Measurements from ENCODE around the gene SLC25A13. TPM values are rescaled to one million over a fixed set of nuclear protein-coding genes. Genes with fewer than 3 reads are reported as not detected.
"Not testable (repeated sequence)": the region's sequence is repeated elsewhere in the genome, so short reads cannot be mapped to it uniquely, and the experiment has no call there.

The SLC25A13 gene, protein sequence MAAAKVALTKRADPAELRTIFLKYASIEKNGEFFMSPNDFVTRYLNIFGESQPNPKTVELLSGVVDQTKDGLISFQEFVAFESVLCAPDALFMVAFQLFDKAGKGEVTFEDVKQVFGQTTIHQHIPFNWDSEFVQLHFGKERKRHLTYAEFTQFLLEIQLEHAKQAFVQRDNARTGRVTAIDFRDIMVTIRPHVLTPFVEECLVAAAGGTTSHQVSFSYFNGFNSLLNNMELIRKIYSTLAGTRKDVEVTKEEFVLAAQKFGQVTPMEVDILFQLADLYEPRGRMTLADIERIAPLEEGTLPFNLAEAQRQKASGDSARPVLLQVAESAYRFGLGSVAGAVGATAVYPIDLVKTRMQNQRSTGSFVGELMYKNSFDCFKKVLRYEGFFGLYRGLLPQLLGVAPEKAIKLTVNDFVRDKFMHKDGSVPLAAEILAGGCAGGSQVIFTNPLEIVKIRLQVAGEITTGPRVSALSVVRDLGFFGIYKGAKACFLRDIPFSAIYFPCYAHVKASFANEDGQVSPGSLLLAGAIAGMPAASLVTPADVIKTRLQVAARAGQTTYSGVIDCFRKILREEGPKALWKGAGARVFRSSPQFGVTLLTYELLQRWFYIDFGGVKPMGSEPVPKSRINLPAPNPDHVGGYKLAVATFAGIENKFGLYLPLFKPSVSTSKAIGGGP
- 25.3 TPM for total RNA-seq

GRCh38 chr7:96321658-96322372 is at the start of gene SLC25A13:
Gene SLC25A13 (minus strand): TSS chr7:96322098. CDS start chr7:96321956, 142 bp downstream.
- TF ChIP-seq POLR2AphosphoS5 (IDR thresholded peaks at IDR 0.05; ENCODE audit: insufficient read depth in 1 of 2, low read depth in 1 of 2) (peak; percentile 41 to 71), POLR2A (IDR thresholded peaks at IDR 0.05) (peak in 1 of 2 donors; percentile 54)
- TF ChIP-seq, protein P1, sequence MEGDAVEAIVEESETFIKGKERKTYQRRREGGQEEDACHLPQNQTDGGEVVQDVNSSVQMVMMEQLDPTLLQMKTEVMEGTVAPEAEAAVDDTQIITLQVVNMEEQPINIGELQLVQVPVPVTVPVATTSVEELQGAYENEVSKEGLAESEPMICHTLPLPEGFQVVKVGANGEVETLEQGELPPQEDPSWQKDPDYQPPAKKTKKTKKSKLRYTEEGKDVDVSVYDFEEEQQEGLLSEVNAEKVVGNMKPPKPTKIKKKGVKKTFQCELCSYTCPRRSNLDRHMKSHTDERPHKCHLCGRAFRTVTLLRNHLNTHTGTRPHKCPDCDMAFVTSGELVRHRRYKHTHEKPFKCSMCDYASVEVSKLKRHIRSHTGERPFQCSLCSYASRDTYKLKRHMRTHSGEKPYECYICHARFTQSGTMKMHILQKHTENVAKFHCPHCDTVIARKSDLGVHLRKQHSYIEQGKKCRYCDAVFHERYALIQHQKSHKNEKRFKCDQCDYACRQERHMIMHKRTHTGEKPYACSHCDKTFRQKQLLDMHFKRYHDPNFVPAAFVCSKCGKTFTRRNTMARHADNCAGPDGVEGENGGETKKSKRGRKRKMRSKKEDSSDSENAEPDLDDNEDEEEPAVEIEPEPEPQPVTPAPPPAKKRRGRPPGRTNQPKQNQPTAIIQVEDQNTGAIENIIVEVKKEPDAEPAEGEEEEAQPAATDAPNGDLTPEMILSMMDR (IDR thresholded peaks at IDR 0.05), result no peak
- H3K27me3 ChIP-seq, result no peaks in the 10 kb centered on the region
- no peaks in the 10 kb centered on the region for H3K36me3 ChIP-seq
- intact Hi-C loops (cut with DNase I), result no loop called here
- H3K27ac ChIP-seq, result peak within 1 kb of the TSS; percentile 92
- DNase-seq (ENCODE audit: extremely low spot score in 2 of 2), result peak in 1 of 2 donors; percentile 94
- peaks cover 27% of the 10 kb centered on the region for H3K4me1 ChIP-seq
- H3K4me3 ChIP-seq, result peak within 1 kb of the TSS; percentile 75 to 85
- no peaks in the 10 kb centered on the region for H3K9me3 ChIP-seq

DNA sequence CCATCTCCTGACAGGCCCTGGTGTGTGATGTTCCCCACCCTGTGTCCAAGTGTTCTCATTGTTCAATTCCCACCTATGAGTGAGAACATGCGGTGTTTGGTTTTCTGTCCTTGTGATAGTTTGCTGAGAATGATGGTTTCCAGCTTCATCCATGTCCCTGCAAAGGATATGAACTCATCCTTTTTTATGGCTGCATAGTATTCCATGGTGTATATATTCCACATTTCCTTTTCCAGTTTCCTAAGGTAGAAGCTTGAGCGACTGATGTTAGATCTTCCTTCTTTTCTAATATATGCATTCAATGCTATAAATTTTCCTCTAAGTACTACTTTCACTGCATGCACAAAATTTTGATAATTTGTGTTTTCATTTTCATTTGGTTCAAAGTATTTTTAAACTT is 44.0 kb upstream of the SLC25A13 start:
- H3K27me3 ChIP-seq; intact Hi-C loops (cut with DNase I): not testable (repeated sequence)

DNA sequence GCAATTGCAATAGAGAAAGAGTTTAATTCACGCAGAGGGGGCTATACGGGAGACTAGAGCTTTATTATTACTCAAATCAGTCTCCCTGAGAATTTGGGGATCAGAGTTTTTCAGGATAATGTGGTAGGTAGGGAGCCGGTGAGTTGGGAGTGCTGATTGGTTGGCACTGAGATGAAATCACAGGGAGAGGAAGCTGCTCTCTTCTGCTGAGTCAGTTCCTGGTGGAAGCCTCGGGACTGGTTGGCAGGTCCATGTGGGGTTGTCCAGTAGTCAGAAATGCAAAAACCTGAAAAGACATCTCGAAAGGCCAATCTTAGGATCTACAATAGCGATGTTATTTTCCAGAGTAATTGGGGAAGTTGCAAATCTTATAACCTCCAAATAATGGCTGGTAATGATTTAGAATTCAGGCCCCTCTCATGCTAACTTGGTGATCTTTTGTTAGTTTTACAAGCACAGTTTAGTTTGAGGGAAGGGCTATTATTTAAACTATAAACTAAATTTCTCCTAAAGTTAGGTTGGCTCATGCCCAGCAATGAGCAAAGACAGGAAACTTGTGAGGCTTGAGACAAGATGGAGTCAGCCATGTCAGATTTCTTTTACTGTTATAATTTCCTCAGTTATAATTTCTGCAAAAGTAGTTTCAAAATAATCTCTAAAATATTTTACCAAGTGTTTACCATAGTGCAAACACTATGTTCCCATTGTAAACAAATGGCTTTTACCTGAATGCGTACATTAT is 39.4 kb upstream of the SLC25A13 start:
- no peak for TF ChIP-seq POLR2AphosphoS5 (IDR thresholded peaks at IDR 0.05; ENCODE audit: insufficient read depth in 1 of 2, low read depth in 1 of 2)
- no peak for TF ChIP-seq POLR2A (IDR thresholded peaks at IDR 0.05)
- TF ChIP-seq, protein P1 (IDR thresholded peaks at IDR 0.05), result no peak
- H3K4me1 ChIP-seq, result no peaks in the 10 kb centered on the region

More for the DNA sequence above, 44.0 kb upstream of the SLC25A13 start:
- H3K36me3 ChIP-seq; H3K4me1 ChIP-seq; DNase-seq (ENCODE audit: extremely low spot score in 2 of 2); H3K4me3 ChIP-seq; H3K27ac ChIP-seq; H3K9me3 ChIP-seq: not testable (repeated sequence)

GRCh38 chr7:96359876-96360275 is 38.0 kb upstream of the SLC25A13 start:
- DNase-seq (ENCODE audit: extremely low spot score in 2 of 2), result no peak
- Histone ChIP-seq H3K27me3 (no peaks in the 10 kb centered on the region), H3K9me3 (no peaks in the 10 kb centered on the region), H3K36me3 (no peaks in the 10 kb centered on the region), H3K4me3 (no peak overlapping the region), H3K27ac (no peak overlapping the region), H3K4me1 (no peaks in the 10 kb centered on the region)
- intact Hi-C loops (cut with DNase I), result no loop called here
- TF ChIP-seq, protein P1 (IDR thresholded peaks at IDR 0.05), result no peak
- TF ChIP-seq POLR2A (IDR thresholded peaks at IDR 0.05) (no peak), POLR2AphosphoS5 (IDR thresholded peaks at IDR 0.05; ENCODE audit: insufficient read depth in 1 of 2, low read depth in 1 of 2) (no peak)

More for the DNA sequence above, 39.4 kb upstream of the SLC25A13 start:
- Histone ChIP-seq H3K27ac (no peak overlapping the region), H3K36me3 (no peaks in the 10 kb centered on the region), H3K9me3 (no peaks in the 10 kb centered on the region), H3K4me3 (no peak overlapping the region), H3K27me3 (no peaks in the 10 kb centered on the region)
- intact Hi-C loops (cut with DNase I), result no loop called here
- no peak for DNase-seq (ENCODE audit: extremely low spot score in 2 of 2)

DNA sequence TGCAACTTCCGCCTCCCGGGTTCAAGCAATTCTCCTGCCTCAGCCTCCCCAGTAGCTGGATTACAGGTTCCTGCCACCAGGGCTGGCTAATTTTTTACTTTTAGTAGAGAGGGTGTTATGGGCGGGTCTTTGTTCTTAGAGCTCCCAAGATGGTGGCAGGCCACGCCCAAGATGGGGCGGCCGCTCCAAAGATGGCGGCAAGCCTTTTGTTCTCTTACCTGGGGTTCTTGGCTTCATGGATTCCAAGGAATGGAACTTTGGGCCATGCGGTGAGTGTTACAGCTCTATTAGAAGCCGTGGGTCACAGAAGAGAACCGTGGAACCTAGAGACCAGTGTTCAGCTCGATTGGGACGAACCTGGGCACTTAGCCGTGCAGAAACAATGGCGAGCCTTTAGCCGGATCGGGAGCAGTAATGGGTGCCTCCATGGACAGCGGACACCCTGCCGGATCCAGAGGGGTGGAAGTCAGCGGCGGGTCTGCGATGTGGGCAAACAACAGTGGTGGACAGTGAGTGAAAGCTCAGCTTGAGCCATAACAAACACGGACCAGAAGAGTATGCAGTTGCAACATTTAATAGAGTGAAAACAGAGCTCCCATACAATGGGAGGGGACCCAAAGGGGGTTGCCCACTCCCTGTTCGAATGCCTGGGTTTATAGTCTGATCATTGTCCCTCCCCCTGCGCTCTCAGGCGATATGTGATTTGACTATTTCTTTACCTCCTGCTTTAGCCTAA is 36.5 kb upstream of the SLC25A13 start:
- DNase-seq (ENCODE audit: extremely low spot score in 2 of 2); H3K27me3 ChIP-seq; H3K27ac ChIP-seq; H3K9me3 ChIP-seq; H3K36me3 ChIP-seq; intact Hi-C loops (cut with DNase I); H3K4me3 ChIP-seq; H3K4me1 ChIP-seq: not testable (repeated sequence)

Data from vagina (tissue), 2 donors.